GM12878 (cell line): Measurements from ENCODE around the gene PLA2G3. TPM values are rescaled to one million over a fixed set of nuclear protein-coding genes. Genes with fewer than 3 reads are reported as not detected.

Experiments
- EGR1 ChIP-seq, 2 experiments: IDR thresholded peaks; 1 replicate in 1 of 2; 2 replicates in 1 of 2; pipeline ENCODE4 v1.6.1; 2011 to 2012; ENCODE audit warnings: low read depth in 2 of 2, low read length in 2 of 2, borderline replicate concordance in 1 of 2, mild to moderate bottlenecking in 1 of 2, moderate library complexity in 1 of 2
- FOXK2 ChIP-seq: fragments of 450-650 bp; IDR thresholded peaks from 2 replicates; pipeline ENCODE4 v1.6.1; 2017; ENCODE audit warnings: mild to moderate bottlenecking, moderate library complexity
- FOXM1 ChIP-seq: IDR thresholded peaks from 2 replicates; pipeline ENCODE4 v1.6.1; 2012; ENCODE audit warnings: low read depth, mild to moderate bottlenecking, inconsistent platforms, low read length, moderate library complexity
- HDGF ChIP-seq: fragments of 450-650 bp; IDR thresholded peaks from 2 replicates; pipeline ENCODE4 v1.6.1; 2016; ENCODE audit warnings: antibody characterized with exemption
- MYB ChIP-seq: fragments of 150-350 bp; IDR thresholded peaks from 2 replicates; pipeline ENCODE4 v1.6.1; 2014; ENCODE audit warnings: mild to moderate bottlenecking, low read depth, low read length, borderline replicate concordance
- MYC ChIP-seq: IDR thresholded peaks from 2 replicates; pipeline ENCODE4 v1.6.1; 2011; ENCODE audit warnings: mild to moderate bottlenecking, low read length, moderate library complexity, inconsistent platforms; ENCODE audit not compliant: insufficient read depth, insufficient replicate concordance, insufficient read length, severe bottlenecking
- PML ChIP-seq: IDR thresholded peaks from 2 replicates; pipeline ENCODE4 v1.6.1; 2012; ENCODE audit warnings: low read length, inconsistent platforms
- RAD51 ChIP-seq: fragments of 450-650 bp; IDR thresholded peaks from 2 replicates; pipeline ENCODE4 v1.6.1; 2016; ENCODE audit warnings: moderate library complexity, mild to moderate bottlenecking, inconsistent platforms
- RELA ChIP-seq: fragments of 450-650 bp; IDR thresholded peaks from 2 replicates; pipeline ENCODE4 v1.8.0; 2014; ENCODE audit warnings: borderline replicate concordance; ENCODE audit not compliant: partially characterized antibody
- ZBTB4 ChIP-seq: fragments of 450-650 bp; formaldehyde crosslinking; IDR thresholded peaks from 2 replicates; pipeline ENCODE4 v1.4.0; 2022; ENCODE audit warnings: mild to moderate bottlenecking, moderate library complexity
- polyA plus RNA-seq, 11 experiments: library from polyadenylated mRNA; depleted of rRNA in 4 of 11; unstranded in 6 of 11; stranded (reverse) in 5 of 11; fragments of >200 nt; fragmentation: Nextera tagmentation in 4 of 11; fragmentation: Illumina TruSeq in 1 of 11; extraction: Ambion mirVana in 4 of 11; extraction: Trizol in 1 of 11; gene quantifications; 1 replicate in 1 of 11; 2 replicates in 10 of 11; pipeline versions ENCODE4 v1.2.1 to v1.2.3, GENCODE V29; 2011 to 2016; ENCODE audit warnings: inconsistent platforms in 2 of 11, missing spikeins in 2 of 11, low read depth in 1 of 11
- total RNA-seq, 4 experiments: library from RNA; depleted of rRNA in 3 of 4; stranded (reverse); fragments of >200 nt in 3 of 4; fragmentation: Illumina TruSeq in 1 of 4; extraction: Trizol in 1 of 4; gene quantifications; 2 replicates each; pipeline versions ENCODE4 v1.2.1 to v1.2.3, GENCODE V29; 2013 to 2021

PLA2G3 gene
- total and polyA plus RNA-seq, 10 of the 15 experiments (the other 5 are each of a cell fraction or from before 2014, with no cell fraction given), result 0.04 TPM; not detected in 9

GRCh38 chr22:31086703-31087330 is 53.5 kb downstream of the PLA2G3 start (continued):
- no peak for TF ChIP-seq ZBTB4 (CRISPR knock-in tag)
- TF ChIP-seq MYC, result no peak
- TF ChIP-seq FOXM1, result no peak
- no peak for TF ChIP-seq MYB
- no peak for TF ChIP-seq RAD51
- TF ChIP-seq PML, result no peak
- TF ChIP-seq RELA, result no peak
- no peak for TF ChIP-seq EGR1 (IDR thresholded peaks at IDR 0.05; ENCODE audit: borderline replicate concordance in 1 of 2, low read depth in 2 of 2, low read length in 2 of 2)
- no peak for TF ChIP-seq FOXK2
- TF ChIP-seq HDGF, result no peak
